ENCODE measurements around the gene SLAMF9.
A peak's percentile ranks its signal among the peaks of the same experiment; 100 is the strongest.
"Not testable (repeated sequence)": the region's sequence is repeated elsewhere in the genome, so short reads cannot be mapped to it uniquely, and the experiment has no call there.

The SLAMF9 gene

DNA sequence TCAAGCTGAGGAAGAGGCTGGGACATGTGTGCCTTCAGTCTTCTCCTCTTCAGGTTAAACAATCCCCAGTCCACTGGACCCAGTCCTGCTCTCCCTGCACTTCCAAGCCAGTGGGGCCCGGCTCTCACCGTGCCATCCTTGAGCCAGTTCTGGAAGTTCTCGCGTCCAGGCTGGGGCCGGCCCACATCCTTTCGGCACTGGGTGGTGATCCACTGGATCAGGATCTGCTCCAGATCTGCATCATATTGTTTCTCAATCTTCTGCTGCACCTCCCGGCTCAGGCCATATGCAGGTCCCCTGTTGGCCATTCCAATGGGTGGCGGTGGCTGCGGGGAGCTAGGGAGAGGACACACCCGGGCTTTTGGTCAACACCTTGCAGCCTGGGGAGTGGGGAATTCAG, 33.8 kb downstream of the SLAMF9 start:
- no peak for DNase-seq

GRCh38 chr1:159919236-159919865, 34.7 kb downstream of the SLAMF9 start:
- DNase-seq: no peak

- no peak for DNase-seq
Observed at GRCh38 chr1:159918352-159919200, 35.5 kb downstream of the SLAMF9 start.

DNA sequence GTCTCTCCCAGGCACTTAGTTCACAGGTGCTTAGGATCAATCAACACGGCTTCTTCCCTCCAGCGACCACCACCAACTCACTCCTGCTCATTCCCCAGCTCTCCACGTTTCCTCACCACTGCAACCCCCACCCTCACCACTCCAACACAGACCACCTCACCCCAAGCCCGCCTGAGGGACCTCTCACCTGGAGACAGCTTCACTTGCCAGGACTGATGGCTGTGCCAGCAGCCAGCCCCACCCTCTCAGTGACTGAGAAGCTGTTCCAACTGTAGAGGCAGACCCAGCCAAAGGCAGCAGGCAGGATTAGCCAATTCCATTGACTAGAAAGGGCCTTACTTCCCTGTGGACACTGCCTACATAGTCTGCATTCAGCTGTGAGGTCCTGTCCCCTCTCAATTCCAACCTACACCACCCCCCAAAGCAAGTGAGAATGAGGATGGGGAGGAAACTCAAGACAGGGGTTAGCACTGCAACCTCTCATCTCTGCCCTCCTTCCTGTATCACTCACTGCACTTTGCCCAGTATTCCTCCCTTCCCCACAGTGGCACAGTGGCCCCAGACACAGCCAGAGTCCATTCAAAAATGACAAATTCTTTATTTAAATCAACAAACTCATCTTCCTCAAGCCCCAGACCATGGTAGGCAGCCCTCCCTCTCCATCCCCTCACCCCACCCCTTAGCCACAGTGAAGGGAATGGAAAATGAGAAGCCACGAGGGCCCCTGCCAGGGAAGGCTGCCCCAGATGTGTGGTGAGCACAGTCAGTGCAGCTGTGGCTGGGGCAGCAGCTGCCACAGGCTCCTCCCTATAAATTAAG, 36.3 kb downstream of the SLAMF9 start:
- no peak for DNase-seq

GRCh38 chr1:159916242-159917051, 37.6 kb downstream of the SLAMF9 start:
- DNase-seq: peak; percentile 85

DNA sequence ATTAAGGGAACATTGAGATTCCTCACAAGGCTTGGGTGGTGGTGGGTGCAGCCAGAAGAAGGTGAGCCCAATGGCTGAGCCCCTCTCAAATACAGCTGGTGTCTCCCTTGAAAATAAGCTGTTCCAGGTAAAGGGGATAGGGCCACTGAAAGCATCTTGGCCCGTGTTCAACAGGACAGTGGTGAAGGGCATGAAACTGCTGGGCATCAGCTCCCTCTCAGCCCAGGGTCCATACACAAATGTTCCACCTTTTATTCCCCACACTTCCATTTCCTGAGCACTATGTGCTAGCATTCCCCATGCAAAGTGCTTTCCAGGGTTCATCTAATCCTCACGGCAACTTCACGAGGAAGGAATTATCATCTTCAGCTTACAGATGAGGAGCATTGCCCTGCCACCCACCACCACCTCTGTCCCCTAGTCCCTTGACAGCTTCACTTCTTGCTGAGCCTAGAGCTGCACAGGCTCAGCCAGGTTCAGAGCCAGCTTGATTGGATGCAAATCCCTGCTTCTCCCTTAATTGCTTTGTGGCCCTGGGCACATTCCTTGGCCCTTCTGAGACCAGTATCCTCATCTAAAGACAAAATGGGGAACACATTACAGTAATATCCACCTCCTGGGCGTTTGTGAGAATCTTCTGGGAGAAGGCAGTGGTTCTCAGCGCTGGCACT, 38.3 kb downstream of the SLAMF9 start:
- DNase-seq: no peak

DNA sequence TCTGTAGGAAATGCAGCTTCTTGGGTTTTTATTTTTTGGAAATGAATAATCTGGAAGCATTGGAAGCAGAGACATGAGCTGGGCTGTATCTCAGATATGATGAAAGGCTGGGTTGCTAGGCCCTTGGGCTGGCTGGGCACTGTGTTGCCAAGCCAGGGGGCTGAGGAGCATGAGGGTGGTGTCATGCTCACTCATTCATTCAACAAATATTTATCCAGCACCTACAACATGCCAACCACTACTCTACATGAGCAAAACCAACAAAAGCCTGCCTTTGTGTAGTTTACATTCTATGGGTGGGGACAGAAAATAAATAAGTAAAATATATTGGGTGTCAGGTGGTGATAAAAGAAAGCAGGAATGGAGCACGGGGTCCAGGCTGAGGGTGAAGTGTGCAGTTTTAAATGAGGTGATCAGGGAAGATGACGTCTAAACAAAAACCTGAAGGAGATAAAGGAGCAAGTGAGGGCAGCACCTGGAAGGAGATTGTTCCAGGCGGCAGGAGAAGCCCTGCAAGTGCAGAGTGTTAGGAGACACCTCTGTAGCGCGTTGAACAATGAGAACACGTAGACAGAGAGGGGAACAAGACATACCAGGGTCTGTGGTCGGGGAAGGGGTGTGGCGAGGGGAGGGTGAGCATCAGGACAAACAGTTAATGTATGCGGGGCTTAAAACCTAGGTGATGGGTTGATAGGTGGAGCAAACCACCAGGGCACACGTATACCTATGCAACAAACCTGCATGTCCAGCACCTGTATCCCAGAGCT, 39.6 kb downstream of the SLAMF9 start:
- no peak for DNase-seq

DNA sequence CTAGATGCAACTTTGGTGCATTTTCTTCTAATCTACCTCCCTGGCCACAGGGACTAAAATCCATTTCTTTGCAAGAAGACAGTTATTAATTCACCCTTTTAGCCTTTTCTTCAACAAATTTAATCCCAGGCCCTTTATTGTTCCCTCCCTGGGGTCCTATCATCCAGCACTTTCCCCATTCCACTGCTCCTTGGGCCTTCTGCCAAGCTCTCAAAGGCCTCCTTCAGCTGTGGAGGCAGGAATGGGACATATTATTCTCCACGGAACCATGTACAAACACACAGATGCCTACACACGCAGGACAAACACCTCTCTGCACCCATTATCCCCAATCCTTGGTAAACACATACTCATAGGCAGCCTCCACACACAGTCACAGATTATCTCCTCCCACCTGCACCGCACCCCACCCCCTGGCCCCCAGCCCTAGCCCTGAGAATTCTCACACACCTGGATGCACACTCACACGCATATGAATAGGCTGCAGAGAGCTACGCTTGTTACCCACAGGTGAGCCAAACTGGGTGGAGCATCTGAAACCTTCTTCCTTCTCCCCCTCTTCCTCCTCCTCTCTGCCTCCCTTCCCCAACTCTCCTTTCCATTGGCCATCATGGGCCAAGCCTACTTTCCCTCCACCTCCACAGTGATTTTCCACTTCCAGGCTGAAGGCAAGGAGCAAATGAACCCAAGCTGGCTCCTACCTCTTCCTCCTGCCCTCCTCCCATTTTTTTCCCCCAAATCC, 40.4 kb downstream of the SLAMF9 start:
- DNase-seq: no peak

- DNase-seq: no peak
Observed at GRCh38 chr1:159911326-159912070, 42.5 kb downstream of the SLAMF9 start.

DNA sequence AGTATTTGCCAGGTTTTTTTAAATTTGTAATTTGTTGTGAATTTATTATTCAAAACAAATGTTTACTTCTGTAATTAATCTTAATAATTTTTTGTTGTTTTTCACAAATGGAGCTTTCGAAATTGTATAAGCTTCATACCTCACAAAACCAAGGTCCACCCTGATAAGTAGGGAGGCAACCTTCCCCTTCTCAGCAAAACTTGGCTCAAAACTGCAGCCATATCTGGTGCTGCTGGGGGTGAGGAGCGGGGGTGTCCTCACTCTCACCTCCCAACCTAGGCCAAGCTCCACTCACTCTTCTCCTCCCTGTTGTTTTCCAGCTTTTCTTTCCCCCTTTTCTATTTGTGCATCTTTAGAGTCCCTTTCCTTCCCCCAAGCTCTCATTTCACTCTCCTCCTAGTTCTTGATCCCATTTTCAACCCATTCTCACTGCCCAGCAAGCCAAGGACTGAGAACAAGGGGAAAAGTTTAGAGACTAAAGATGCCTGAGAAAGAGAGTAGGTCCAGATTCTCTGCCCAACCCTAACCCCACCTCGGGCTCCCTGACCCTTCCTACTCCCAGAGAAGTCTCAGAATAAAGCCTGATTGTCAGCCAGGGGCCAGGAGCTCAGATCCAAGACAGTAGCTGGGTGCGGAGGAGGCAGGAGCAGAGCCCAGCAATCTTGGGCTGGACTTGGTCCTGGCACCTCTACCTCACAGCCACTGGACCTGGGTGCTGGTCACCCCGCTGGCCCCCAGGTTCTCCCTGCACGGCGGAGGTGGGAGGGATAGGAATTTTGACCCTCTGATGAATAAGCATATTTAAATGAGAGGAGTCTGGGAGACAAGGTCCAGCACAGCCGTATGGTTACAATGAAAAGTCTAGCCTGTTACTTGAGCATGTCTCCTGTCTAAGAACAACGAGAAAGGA, 45.8 kb downstream of the SLAMF9 start:
- DNase-seq: no peak

GRCh38 chr1:159906960-159907359, 47.1 kb downstream of the SLAMF9 start:
- DNase-seq: no peak

DNA sequence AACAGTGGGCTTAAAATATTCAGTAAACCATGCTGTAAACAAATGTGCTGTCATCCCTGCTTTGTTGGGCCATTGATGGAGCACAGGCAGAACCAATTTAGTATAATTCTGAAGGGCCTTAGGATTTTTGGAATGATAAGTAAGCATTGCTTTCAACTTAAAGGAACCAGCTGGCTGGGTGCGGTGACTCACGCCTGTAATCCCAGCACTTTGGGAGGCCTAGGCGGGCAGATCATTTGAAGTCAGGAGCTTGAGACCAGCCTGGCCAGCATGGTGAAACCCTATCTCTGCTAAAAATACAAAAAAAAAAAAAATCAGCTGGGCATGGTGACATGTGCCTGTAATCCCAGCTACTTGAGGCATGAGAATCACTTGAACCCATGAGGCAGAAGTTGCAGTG, 50.0 kb downstream of the SLAMF9 start:
- DNase-seq: not testable (repeated sequence)

- DNase-seq: no peak
Observed at GRCh38 chr1:159902541-159902940, 51.5 kb downstream of the SLAMF9 start.
